NCI-H1048 (cell line): ENCODE data around the gene GTF2IRD1.
"Not testable (repeated sequence)": the region's sequence is repeated elsewhere in the genome, so short reads cannot be mapped to it uniquely, and the experiment has no call there.

Experiments used
- DNase-seq: peaks from one replicate; lab custom pipeline; 2025; lab: John Stamatoyannopoulos, UW

GTF2IRD1 gene

DNA sequence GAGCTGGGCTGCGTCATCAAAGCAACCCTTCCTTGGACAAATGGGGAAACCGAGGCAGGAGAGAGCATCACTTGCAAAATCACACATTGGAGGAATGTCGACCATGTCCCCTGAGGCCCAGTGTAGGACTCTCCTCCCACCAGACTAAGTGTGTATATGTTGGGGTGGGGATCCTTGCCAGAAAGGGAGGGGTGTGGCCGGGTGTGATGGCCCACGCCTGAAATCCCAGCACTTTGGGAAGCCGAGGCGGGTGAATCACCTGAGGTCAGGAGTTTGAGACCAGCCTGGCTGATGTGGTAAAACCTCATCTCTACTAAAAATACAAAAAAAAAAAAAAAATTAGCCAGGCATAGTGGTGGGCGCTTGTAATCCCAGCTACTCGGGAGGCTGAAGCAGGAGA lies 23.3 kb upstream of the GTF2IRD1 start:
- DNase-seq, result not testable (repeated sequence)

DNA sequence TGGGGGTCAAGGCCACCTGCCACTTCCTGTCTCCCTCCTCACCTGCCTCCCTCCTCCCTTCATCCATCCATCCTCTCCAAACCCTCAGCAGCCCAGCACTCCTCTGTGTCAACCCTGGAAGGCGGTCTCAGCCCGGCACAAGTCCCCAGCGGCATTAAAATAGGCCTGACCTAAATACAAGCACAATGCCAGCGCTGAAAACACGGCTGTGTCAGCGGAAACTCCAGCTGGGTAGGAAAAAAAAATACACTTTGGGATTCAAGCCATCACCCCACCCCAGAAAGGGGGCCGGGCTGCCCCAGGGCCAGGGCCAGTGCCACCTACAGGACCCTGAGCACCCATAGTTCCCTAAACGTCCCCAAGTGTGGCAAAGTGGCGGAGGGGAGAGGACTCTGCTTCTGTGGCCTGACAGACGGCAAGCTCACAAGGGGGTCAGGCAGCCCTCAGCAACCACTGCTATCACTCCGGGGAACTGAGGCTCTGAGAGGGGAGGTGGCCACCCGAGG lies 22.7 kb upstream of the GTF2IRD1 start:
- DNase-seq, result no peak

- DNase-seq, result not testable (repeated sequence)
These were observed 16.5 kb upstream of the GTF2IRD1 start for GRCh38 chr7:74437291-74437571.

GRCh38 chr7:74438327-74438726 lies 15.4 kb upstream of the GTF2IRD1 start:
- no peak for DNase-seq

GRCh38 chr7:74439541-74439940 lies 14.2 kb upstream of the GTF2IRD1 start:
- no peak for DNase-seq

- not testable (repeated sequence) for DNase-seq
These were observed 13.6 kb upstream of the GTF2IRD1 start for GRCh38 chr7:74440143-74440542.

GRCh38 chr7:74441801-74442200 lies 11.9 kb upstream of the GTF2IRD1 start:
- no peak for DNase-seq

- DNase-seq, result no peak
These were observed 10.0 kb upstream of the GTF2IRD1 start for GRCh38 chr7:74443543-74444247.

DNA sequence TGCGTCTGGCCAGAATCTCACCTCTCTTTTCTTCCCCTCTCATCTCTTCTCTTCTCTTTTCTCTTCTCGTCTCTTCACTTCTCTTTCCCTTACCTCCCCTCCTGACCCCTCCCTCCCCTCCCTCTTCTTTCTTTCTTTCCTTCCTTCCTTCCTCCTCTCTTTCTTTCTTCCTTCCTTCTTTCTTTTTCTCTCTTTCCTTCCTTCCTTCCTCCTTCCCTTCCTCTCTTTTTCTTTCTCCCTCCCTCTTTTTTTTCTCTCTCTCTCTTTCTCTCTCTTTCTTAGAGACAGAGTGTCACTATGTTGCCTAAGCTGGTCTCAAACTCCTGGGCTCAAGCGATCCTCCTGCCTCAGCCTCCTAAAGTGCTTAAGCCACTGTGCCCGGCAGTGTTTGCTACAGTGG lies 4.6 kb upstream of the GTF2IRD1 start:
- no peak for DNase-seq

DNA sequence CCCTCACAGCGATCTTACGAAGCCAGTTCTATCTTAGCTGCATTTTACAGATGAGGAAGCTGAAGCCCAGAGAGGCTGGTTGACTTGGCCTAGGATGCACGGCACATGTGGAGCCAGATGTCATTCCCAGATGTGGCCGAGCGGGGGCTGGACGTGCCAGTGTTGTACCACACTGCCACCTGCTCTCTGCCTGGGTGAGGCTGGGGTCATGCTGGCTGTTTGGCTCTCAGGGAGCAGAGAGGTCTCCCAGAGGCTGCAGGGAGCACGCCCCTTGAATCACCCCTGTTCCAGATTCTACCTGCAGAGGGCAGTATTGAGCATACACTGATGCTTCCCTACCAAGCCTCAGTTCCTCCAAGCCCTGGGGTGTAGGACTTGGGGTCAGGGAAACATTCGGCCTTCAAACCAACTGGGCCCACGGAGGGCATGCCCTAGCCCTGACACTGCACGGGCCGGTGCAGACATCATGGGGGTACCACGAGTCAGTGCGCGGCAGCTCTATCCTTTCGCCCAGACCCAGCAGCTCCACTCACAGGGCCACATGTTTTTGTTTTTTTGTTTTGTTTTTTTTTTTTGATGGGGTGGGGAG lies 3.8 kb upstream of the GTF2IRD1 start:
- peak; percentile 28 for DNase-seq

DNA sequence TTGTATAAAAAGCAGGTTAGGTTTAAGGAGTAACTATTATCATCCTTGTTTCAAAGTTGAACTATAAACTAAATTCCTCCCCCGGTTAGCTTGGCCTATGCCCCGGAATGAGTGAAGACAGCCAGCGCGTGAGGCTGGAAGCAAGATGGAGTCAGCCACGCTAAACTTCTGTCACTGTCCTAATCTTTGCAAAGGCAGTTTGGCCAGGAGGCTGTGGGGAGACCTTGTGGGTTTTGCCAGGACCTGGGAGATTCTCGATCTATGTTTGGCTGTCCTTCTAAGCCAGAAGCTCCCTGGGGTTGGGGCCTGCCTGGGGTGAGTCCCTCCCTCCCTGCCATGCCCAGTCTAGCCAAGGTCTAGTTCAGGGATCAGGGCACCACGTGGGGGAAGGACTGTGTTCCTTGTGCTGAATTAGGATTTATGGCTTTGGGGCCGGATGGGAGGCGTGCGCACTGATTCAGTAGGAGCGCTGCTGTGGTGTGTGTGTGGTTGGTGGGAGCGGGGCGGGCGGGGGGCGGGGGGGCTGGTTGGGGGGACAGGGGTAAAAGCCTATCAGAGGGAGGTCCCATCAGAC lies 871 bp upstream of the GTF2IRD1 start:
- DNase-seq, result no peak

DNA sequence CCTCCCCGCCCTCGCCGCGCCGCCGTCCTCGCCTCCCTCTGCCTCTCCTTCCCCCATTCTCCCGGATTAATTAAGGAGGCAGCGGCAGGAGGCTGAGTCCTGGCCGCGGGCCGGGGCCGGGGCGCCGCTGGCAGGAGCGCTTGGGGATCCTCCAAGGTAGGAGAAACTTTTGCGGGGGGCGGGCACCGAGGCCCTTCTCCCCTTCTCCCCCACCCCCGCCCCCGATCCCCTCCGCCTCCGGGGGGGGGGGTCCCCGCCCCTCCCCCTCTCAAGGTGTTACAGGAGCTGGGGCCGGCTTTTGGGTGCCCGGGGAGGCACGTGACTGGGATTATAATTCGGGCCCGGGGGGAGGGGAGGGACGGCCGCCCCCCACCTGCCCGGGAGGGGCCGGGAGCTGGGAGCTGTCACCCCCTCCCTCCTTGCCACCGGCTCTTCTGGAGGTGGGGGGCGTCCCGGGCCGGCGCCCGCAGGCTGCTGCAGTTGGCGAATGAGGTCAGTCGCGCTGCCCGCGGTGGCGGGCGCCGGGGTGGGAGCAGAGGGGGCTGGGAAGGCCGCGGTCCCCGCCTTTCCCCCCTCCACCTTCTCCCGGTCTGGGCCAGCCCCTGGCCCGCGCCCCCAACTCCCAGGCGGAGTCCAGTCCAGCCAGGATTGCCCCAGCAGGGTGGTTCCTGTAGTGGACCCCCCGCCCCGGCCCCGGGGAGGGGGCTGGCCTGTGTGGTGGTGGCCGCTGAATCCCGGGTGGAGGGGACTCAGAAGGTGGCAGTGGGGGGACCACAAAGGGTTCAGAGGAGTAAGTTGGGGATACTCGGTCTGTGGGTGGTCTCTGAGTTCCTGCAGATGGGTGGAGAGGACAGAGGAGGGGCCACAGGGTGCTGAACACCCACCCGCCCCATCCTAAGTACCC lies 567 bp downstream of the GTF2IRD1 start:
- no peak for DNase-seq

- no peak for DNase-seq
These were observed 1.2 kb downstream of the GTF2IRD1 start for GRCh38 chr7:74454925-74455288.

DNA sequence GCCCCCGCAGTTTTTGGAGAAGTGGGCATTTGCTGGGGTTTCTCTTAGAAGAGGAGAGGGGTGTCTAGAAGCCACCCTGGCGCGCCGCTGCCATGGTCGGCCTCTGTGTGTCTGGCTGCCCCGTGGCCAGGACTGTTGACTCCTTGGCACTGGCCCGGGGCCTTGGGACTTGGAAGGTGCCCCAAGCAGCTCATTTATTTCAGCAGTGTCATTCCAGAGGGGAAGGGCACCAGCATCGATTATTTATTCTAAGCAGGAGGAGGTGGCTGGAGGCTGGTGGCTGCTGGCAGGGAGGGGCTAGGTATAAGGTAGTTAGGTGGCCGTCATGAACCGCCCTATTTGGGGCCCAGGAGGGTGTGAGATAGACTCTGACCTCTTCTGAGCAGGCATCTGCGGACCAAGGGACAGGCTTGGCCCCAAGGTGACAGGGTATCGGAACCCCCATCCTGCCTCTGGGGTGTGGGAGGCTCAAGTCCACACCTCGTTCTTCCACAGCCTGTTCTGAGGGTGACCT lies 1.6 kb downstream of the GTF2IRD1 start:
- no peak for DNase-seq

DNA sequence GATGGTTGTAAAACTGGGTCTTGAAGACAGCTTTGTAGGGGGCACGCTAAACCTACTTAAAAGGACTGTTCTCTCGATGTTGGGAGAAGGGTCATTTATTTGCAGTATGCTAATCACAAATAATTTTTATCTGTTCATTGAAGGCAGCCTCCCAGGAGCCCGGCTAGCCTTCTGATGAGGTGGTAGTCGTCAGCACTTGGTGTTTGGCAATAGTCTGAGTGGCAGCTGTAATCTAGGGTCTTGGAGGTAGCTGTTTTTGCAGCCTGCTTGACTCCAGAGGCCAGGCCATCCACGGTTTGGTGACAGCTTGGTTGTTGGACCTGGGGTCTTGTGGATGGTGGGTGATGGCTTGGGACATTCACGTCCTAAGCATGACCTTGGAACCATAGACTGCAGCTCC lies 2.2 kb downstream of the GTF2IRD1 start:
- DNase-seq, result no peak

DNA sequence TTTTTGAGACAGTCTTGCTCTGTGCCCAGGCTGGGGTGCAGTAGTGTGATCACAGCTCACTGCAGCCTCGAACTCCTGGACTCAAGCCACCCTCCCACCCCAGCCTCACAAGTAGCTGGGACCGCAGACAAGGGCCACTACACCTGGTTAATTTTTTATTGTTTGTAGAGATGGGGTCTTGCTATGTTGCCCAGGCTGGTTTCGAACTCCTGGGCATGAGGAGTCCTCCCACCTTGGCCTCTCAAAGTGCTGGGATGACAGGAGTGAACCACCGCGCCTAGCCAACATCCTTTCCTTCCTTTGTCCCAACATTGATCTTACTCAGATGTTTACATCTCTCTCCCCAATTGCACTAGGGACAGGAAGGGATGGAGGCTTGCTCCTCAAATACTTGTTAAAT lies 3.3 kb downstream of the GTF2IRD1 start:
- no peak for DNase-seq

DNA sequence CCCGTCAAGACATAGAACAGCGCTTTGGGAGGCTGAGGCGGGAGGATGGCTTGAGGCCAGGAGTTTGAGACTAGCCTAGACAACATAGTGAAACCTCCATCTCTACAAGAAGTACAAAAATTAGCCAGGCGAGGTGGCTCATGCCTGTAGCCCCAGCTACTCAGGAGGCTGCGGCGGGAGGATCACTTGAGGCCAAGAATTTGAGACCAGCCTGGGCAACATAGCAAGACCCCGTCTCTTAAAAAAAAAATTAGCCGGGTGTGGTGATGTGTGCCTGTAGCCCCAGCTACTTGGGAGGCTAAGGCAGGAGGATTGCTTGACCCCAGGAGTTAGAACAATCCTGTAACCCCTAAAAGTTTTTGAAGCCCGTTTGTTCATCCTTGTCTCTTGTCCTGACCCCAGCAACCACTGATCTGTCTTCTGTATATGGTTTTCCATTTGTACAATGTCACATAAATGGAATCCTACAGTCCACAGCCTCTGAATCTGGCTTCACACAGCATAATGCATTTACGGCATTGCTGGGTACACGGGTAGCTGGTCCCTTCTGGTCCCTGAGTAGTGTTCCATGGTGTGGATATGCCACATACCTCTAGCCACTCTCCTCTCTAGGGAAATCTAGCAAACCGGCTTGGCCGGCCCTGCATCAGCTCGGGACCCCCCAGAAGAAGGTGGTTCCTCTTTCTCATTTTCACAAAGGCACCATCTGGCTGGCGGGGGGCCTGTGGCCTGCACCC lies 8.4 kb downstream of the GTF2IRD1 start:
- no peak for DNase-seq

DNA sequence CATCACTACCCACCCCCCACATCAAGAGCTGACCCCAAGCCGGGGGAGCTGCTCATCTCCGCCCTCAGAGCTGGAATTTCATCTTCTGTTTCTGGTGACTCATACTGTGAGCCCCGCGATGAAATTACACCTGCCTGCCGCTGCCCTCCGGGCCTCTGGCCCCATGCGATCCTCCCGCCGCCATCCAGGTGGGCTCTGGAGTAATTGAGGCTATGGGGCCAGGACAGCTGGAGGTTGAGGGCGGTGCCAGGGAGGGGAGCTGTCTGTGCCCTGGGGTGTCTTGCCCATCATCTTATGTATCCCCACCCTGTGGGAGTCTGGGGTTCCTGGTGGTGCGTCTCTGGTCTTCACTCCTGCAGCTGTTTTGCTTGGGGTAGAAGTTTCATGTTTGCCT lies 9.0 kb downstream of the GTF2IRD1 start:
- DNase-seq, result no peak

- no peak for DNase-seq
These were observed 11.5 kb downstream of the GTF2IRD1 start for GRCh38 chr7:74464931-74465886.

GRCh38 chr7:74466196-74466813 lies 12.6 kb downstream of the GTF2IRD1 start:
- no peak for DNase-seq
